Bone marrow (tissue), 2 donors: Measurements from ENCODE around the gene CAMKK1.
"Not testable (repeated sequence)": the region's sequence is repeated elsewhere in the genome, so short reads cannot be mapped to it uniquely, and the experiment has no call there.

ENCODE experiments used
- DNase-seq, 2 donors: peaks; one replicate each; lab custom pipeline; 2025; lab: John Stamatoyannopoulos, UW

The CAMKK1 gene

DNA sequence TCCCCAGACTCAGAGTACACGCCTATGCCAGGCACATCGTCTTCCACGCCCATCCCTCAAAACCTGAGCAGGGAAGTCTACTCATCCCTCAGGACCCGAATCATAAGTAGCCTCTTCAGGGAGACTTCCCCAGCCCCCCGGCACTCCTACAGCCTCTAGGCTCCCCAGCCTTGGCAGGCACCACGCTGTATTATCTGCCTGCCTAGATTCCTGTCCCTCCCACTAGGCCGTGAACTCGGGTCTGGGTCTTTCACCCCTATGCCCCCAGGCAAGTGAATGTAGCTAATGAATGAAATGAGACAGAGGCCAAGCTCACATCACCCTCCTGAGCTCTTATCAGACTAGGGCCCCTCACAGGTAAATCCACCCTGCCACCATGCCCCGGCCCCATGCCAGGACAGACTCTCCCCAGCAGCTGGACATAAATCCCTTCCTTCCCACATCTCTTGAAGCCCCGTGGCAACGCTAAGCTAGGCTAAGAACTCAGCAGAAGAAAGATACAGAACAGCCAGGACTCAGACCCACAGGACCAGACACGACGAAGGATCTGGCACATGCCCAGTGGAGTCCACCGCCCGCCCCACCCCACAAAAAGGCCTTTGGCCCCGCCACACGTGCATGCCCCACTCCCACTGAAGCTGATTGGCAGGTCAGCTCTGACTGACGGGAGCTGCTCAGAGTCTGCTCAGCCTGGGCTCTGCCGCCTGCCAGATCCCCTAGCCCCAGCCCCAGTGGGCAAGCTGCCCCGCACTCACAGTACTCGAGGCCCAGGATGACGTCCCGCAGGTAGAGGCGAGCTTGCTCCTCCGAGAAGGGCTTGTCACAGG is 13.0 kb downstream of the CAMKK1 start:
- no peak for DNase-seq

DNA sequence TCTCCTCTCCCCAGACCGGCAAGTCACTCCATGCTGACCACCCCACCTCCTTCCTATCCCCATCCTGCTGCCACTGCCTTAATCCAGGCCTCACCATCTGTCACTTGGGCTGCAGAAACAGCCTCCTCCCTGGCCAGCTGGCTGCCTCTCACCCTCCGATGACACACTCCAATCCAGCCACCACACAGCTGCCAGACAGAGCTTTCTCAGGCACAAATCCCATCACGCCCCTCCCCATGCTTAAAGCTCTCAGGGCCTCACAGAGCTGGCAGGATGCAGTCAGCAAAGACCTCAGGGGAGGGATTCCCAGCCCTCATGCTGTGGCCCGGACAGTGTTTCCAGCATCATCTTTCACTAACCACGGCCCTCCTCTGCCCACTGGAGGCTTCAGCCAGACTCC is 13.7 kb downstream of the CAMKK1 start:
- DNase-seq = no peak

DNA sequence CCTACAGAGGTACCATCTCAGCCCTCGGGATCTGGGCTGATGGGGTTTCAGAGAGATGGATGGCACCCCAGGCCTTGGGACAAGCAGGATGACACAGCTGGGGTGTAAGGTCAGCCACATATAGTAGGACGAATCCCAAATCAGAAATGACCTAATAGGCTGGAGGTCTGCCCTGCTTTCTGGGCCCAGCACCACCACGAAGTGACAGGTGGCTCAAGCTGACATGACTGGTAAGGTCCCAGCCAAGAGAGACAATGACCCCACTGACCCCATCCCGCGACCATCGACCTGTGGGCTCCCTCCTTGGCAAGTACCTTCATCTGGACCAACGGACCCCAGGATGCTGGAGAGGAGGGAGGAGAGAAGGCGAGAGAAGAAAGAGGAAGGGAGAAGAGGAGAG is 15.6 kb downstream of the CAMKK1 start:
- DNase-seq = no peak

DNA sequence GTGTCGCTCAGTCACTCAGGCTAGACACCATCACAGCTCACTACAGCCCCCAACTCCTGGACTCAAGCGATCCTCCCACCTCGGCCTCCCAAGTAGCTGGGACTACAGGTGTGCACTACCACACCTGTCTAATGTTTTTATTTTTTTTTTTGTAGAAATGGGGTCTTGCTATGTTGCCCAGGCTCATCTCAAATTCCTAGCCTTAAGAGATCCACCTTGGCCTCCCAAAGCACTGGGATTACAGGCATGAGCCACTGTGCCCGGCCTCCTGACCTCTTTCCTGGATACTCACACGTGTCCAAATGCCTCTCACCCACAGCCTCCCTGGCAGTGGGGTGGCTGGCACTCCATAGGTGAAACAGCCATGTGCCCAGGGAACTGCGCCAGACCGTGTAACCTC is 17.5 kb downstream of the CAMKK1 start:
- DNase-seq = no peak

DNA sequence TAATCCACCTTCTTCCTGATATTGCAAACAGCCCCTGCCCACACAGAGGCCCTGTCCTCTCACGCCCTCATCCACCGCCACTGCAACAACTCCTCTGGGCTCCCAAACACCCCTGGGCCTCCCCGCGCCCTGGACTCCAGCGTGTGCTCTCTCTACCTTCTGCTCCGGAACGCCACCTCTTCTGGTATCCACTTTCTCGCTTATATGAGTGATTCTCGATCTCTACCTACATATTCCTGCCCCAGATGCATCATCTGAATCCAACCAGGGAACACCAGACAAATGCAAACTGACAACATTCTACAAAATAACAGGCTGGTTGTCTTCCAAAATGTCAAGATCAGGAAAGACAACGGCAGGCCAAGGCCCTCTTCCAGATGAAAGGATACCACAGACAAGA is 19.0 kb downstream of the CAMKK1 start:
- no peak for DNase-seq

DNA sequence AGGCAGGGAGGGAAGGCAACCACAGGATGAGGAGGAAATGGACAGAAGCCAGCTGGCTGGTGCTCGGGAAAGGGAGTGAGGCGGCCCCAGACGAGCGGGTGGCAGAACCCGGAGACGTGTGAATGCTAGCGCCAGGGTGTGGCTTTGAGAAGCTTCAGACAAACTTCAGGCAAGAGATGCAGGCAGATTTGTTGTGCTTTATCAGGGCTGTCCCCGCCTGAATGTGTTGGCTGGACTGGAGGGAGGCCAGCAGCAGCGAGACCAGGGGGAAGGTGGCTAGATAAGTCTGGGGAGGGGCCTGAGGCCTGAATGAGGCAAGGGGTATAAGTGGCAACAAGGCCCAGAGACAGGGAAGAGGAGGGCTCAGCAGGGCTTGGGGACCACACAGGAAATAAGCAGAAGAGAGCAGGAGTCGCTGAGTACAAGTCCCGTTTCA is 22.0 kb downstream of the CAMKK1 start:
- DNase-seq = peak in 1 of 2 donors; percentile 33

DNA sequence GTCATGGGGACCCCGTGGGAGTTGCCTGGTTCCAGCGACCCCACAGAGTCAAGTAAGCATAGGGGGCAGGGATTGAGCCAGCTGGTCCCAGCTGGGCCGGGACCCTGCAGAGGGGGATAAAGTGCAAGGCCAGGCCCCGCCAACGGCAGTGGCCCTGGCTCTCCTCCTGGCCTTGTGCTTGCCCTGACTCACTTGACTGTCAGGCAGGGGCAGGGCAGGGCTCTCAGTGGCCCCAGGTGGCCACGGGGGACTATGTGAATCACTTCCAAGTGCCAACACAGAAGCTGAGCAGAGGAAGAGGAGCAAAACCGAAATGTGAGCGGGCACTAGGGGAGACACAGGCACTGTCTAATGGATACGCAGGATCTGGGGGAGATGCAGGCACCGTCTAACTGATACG is 25.2 kb downstream of the CAMKK1 start:
- DNase-seq = no peak

DNA sequence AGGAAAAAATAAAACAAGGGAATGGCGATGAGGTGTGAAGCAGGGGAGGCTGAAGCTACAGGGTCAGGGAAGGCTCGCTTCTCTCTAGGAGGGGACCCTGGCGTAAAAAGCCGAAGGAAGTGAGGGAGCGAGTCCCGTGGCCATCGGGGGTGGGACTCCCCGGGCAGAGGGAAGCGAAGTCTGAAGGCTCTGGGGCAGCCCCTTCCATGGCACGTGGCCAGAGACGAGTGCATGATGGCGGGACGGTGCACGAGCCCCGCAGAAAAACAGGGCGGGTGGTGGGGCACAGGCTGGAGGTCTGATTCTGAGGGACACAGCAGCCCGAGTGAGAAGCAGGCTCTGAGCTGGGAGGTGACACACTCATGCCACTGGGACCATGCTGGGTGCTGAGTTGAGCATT is 25.7 kb downstream of the CAMKK1 start:
- no peak for DNase-seq

DNA sequence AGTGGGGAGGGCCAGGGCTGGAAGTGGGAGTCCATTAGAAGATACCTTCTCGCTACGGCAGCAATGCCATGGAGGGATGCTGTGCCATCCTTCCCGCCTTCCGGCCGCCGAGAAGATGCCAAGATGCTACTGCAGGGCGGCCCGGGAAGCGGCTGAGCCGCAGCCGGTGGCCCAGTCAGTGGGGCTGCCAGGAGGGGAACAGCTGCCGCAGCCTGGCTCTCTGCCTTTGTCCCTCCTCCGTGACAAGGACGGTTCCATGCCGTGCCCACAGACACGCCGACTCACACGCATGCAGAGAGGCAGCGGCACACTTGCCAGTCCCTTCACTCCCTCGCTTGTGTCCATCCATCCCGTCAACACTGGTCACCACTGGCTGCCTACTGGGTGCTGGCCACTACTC is 26.6 kb downstream of the CAMKK1 start:
- DNase-seq = no peak

DNA sequence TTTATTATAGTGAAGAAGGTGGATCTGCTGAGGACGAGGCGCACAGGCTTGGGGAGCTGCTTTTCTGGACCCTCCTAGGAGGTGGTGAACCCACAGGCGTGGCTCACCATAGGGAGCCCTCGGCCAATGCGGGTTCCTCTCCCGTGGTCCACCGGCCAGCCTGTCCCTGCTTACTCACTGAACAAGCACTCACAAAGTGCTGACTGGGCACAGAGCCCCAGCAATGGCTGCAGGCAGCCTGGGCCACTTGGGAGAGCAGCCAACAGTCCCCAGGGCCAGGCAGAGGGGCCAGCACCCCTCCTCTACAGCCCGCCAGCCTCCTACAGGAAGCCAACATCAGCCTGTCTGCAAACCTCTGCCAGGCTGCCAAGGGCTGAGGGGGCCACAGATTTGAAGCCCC is 27.7 kb downstream of the CAMKK1 start:
- DNase-seq = no peak

DNA sequence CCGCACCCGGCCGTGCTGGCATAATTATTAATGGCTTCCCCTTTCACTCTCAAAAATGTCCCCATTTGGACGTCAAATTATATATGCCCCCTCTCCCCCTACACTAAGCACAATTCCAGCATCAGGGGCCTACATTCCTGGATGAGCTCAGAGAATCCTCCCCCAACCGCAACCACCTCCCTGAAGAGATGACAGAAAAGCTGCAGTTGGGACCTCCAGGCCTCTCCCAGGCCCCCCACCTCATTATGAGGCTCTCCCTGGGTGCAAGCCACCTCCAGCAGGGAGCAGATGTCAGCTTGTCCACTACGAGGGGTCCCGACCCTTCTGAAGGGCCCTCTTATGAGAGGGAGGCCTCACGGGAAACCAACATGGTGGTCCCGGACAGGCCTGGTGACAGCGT is 28.3 kb downstream of the CAMKK1 start:
- no peak for DNase-seq

DNA sequence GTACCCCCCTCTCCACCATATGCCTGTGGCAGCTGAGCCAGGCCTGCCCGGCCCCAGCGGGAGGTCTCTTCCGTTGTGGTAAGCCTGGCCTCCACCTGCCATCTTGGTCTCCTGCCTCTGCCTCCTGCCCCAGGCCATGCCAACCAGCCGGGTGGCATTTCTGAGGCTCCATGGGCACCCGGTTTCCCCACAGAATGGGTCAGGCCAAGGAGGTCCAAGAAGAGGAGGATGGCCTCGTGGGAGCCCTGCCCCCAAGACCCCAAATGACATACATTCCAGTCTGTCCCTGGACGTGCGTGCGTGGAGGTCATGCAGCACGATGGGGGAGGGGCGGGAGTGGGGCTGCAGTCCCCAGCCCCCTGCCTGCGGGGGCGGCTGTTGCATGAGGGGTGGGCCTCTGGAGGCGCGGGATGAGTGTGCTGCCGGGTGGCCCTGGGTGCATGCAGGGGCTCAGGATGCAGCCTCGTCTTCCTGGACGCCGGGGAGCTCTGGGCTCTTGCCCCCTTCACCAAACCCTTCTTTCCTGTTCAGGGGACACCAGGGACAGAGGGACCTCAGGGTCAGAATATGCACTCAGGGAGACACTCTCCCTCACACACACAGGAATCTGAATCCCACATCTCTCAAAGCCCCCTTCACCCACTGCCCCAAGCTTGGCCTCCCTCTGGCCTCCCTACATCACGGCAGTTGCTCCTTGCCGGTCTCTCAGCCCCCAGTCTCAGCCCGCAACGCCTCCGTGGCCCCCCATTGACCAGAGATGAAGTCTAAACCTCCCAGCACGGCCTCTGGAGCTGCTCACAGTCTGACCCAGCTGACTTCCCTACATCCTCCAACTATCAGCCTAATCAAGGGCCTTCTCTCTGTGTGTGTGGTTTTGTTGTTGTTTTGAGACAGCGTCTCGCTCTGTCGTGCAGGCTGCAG is 30.8 kb downstream of the CAMKK1 start:
- DNase-seq = no peak

DNA sequence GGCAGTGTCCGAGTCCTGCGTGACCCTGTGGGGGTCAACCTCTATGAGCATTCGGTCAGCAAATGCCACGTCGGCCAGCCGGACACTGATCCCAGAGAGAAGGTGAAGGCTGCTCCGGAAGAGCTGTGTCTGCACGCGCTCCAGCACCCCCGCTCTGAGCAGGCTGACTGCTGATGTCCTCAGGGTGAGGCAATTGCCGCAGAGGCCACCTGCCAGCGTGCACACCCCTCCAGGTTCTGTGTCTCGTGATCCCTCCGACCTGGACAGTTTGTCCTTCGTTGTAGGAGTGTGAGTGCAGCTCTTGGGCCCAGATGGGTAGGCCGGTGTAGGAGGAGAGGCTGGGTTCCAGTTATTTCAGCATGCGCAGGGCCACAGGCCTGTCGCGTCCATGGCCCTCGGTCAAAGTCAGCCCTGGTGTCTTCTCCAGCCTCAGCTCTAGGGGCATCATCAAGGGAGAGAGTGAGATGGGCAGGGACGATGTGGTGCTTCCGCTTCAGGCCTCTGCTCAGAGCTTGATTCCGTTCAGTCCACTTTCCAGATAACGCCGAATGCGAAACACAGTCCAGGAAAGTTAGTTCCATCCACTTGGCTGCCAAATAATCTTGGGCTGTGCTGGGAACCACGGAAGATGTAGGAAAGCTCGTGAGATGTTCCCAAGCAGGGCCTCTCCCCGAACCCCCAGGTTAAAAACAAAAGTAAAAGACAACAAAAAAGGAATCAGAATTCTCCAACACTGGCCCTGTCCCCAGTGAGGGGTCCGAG is 31.7 kb downstream of the CAMKK1 start:
- no peak for DNase-seq

DNA sequence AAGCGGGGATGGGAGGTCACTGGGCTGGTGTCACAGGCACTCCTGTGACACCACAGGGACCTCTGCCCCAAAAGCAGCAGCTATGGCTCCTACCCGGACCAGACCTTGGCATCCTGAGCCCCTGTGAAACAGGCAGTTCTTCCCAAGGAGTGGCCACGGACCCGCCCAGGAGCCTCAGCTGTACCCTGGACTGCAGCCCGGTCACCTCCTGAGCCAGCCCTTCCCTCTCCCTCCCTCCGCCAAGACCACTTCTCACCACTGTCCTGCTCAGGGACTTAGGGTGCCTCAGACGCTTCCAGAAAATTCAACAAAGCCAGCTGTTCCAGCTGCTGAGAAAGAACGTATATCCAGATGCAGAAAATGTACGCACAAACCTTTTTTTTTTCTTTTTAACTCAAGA is 32.9 kb downstream of the CAMKK1 start:
- no peak for DNase-seq

DNA sequence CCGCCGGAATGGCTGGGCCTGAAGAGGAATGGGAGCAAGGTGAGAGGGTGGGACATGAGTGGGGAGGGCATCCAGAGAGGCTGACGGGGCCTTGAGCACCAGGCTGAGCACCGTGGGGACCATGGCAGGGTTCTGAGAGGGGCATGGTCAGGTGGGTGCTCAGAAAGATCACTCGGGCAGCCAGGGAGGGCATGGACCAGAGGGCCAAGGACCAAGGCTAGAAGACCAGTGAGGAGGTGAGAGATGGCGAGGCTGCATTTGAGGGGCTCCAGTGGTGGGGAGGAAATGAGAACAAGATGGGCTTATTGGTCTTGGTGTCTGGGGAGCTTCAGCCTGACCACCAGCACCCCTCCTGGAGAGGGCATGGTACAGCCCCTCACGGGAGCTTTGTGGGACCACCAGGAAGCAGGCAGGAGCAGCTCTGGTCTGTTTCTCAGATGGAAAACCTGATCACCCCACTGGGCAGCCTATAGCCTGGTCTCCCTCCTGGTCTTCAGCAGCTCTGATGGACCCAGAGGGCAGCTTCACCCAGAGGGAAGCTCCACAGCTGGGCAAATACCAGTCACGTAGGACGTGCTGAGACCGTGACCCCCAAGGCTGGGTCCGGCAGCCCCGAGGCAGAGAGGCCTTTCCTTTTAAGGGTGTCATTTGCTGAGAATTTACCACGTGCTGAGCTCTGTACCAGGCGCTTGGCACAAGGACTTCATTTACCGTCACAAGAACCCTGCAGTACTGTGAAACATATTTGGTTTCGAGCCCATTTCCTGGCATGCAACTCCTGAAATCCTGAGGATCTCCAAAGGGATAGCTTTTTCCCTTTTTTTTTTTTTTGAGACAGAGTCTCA is 35.4 kb downstream of the CAMKK1 start:
- DNase-seq = no peak

DNA sequence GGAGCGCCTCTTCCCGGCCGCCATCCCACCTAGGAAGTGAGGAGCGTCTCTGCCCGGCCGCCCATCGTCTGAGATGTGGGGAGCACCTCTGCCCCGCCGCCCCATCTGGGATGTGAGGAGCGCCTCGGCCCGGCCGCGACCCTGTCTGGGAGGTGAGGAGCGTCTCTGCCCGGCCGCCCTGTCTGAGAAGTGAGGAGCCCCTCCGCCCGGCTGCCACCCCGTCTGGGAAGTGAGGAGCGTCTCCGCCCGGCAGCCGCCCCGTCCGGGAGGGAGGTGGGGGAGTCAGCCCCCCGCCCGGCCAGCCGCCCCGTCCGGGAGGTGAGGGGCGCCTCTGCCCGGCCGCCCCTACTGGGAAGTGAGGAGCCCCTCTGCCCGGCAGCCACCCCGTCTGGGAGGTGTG is 38.6 kb downstream of the CAMKK1 start:
- DNase-seq = not testable (repeated sequence)

DNA sequence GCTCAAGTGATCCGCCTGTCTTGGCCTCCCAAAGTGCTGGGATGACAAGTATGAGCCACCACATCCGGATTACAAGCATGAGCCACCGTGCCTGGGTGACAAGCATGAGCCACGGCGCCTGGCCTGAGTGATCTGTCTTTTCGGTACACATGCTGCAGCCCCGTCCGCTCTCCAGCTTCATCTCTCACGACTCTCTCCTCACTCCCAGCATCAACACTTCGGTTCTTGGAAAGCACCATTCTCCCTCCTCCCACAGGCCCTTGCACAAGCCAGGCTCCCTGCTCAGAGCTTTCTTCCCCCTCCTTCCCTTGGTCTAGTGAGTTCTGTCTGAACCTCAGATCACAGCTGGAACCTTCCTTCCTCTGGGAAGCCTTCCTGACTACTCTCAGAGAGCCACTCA is 40.3 kb downstream of the CAMKK1 start:
- DNase-seq = no peak

DNA sequence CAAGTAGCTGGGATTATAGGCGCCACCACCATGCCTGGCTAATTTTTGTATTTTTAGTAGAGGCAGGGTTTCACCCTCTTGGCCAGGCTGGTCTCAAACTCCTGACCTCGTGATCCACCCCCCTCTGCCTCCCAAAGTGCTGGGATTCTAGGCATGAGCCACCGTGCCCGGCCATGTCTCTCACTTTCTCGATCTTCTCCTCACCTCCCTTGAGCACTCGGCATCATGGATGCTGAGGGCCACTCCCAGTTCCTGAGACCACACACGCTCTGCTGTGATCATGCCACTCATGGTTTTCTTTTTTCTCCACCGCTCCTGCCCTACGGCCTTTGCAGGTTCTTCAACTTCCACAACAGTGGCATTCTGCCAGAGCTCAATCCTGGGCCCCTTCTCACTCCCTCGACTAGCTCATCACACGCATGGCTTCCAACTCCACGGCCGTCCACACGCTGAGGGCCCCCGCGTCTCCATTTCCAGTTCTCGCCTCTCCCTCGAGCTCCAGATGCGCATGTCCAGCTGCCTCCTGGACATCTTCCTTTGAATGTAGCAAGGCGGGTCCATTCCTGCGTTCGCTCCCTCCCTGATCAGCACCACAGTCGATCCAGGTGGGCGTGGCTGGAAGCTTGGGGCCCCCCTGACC is 41.3 kb downstream of the CAMKK1 start:
- DNase-seq = no peak

DNA sequence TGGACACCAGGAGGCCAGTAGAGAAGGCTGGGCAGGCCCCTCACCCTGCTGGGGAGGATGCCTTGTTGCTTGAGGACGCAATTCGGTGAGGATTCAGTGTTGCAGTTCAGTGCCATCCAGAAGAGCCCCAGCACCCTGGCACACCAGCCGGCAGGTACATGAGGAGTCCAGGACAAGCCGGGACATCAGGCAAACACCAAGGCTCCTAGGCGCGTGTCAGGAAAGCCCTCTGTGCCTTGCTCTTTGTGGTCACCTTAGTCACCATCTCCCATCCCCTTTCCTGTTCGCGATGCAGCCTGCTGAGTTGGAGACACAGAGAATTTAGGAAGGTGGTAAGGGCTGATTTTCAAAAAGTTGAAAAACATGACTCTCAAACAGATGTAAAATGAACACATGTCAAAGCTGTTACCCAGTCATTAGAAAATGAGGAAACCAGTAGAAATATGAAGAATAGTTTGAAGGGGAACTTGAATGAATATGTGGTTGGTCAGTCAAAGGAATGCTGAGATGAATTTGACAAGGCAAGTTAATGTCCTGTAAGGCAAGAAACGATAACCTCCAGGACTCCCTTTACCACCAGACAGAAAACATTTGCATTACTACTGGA is 44.5 kb downstream of the CAMKK1 start:
- no peak for DNase-seq

DNA sequence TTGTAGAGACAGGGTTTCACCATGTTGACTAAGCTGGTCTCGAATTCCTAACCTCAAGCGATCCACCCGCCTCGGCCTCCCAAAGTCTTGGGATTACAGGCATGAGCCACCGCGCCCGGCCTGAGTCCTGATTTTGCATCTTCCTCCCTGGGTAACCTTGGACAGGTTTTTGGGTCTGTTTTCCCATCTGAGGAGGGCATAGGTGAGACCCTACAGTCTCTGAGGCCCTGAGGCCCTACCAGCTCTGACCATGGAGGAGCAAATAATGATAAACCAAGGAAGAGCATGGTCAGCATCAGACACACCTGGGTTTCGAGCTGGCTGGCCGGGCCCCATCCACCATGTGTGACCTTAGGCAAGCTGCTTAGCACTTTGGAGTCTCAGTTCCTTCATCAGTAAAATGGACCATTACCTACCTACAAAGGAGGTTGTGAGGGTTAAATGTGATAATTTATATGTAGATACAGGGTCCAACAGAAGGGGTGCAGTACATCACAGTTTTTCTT is 45.6 kb downstream of the CAMKK1 start:
- DNase-seq = no peak
